Upper lobe of right lung (tissue), 1 donor: ENCODE measurements around the gene AMPH. TPM values are rescaled to one million over a fixed set of nuclear protein-coding genes. Genes with fewer than 3 reads are reported as not detected.
"Not testable (repeated sequence)": the region's sequence is repeated elsewhere in the genome, so short reads cannot be mapped to it uniquely, and the experiment has no call there.

Experiments used
- ATAC-seq: fragments of 200-7000 bp; cut with Tn5 transposase; one replicate; pipeline ENCODE4 v1.9.1; 2020; ENCODE audit warnings: mild to moderate bottlenecking, moderate library complexity
- DNase-seq: peaks from one replicate; pipeline ENCODE4 v3.0.0-alpha.2; 2020
- H3K27ac ChIP-seq: fragments of 200-600 bp; one replicate; pipeline ENCODE4 v1.8.0; 2022
- H3K27me3 ChIP-seq: fragments of 200-600 bp; one replicate; pipeline ENCODE4 v1.8.0; 2022; ENCODE audit warnings: mild to moderate bottlenecking
- H3K36me3 ChIP-seq: fragments of 200-600 bp; one replicate; pipeline ENCODE4 v1.8.0; 2022
- H3K4me1 ChIP-seq: fragments of 200-600 bp; one replicate; pipeline ENCODE4 v1.8.0; 2022
- H3K4me3 ChIP-seq: fragments of 200-600 bp; one replicate; pipeline ENCODE4 v1.8.0; 2022; ENCODE audit warnings: mild to moderate bottlenecking
- H3K9me3 ChIP-seq: fragments of 200-600 bp; one replicate; pipeline ENCODE4 v1.8.0; 2022
- intact Hi-C: fragments of 100-400 bp; cut with DNase I; formaldehyde crosslinking; loops from one replicate; pipeline ENCODE4 v1.11.0; 2022
- total RNA-seq: library from RNA; stranded (reverse); fragmentation: NEBNext Ultra II Directional; extraction: Animal tissue kit (Norgen Biotek cat#: 25700); gene quantifications from one replicate; pipeline ENCODE4 v1.2.1, GENCODE V29; 2021
- TF ChIP-seq, protein P1 (sequence below): fragments of 200-600 bp; IDR thresholded peaks from one replicate; pipeline ENCODE4 v1.8.0; 2022; ENCODE audit warnings: antibody characterized with exemption
- donor health status: DM: no; HTN: yes; CAD: no; lungs with severe emphysema.

The AMPH gene
- total RNA-seq, 1 donor from 2014 or later = 0.58 TPM

- intact Hi-C loops, H3K9me3 ChIP-seq, H3K27ac ChIP-seq, H3K4me3 ChIP-seq, H3K36me3 ChIP-seq, H3K27me3 ChIP-seq: not testable (repeated sequence)
- DNase-seq (peak; percentile 78), ATAC-seq (peak; percentile 67)
- TF ChIP-seq, protein P1, sequence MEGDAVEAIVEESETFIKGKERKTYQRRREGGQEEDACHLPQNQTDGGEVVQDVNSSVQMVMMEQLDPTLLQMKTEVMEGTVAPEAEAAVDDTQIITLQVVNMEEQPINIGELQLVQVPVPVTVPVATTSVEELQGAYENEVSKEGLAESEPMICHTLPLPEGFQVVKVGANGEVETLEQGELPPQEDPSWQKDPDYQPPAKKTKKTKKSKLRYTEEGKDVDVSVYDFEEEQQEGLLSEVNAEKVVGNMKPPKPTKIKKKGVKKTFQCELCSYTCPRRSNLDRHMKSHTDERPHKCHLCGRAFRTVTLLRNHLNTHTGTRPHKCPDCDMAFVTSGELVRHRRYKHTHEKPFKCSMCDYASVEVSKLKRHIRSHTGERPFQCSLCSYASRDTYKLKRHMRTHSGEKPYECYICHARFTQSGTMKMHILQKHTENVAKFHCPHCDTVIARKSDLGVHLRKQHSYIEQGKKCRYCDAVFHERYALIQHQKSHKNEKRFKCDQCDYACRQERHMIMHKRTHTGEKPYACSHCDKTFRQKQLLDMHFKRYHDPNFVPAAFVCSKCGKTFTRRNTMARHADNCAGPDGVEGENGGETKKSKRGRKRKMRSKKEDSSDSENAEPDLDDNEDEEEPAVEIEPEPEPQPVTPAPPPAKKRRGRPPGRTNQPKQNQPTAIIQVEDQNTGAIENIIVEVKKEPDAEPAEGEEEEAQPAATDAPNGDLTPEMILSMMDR = peak; percentile 64
- peaks cover 10% of the 10 kb centered on the region for H3K4me1 ChIP-seq
Observed at GRCh38 chr7:38363379-38363778, 267.8 kb downstream of the AMPH start.

DNA sequence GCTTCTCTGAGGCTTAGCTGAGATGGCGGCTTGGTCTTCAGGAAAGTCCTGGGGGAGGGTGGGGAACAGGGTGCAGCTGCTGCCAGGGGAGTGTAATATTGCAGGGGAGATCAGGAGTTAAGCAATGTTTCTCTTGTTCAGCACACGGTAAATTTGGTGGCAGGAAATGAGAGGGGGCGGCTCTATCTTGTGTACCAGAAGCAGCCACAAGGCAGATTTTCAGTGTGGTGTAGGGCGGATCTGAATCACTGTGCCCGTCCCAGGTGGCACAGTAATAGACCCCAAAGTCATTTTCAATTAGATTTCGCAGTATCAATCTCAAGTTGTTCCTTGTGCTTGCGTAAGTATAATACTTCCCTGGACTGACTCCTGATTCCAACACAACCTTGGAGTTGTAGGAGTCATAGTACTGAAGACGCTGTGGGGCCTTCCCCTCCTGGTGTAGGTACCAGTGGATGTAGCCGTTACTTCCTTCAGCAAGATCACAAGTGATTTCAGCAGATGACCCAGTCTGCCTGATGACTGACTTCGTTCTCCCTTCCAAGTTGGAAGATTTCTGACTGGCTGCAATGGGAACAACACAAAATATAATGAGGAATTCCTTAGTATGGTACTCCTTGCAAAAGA, 268.4 kb downstream of the AMPH start:
- H3K4me3 ChIP-seq, H3K9me3 ChIP-seq, H3K4me1 ChIP-seq, ATAC-seq, DNase-seq, H3K27ac ChIP-seq, intact Hi-C loops, H3K36me3 ChIP-seq, H3K27me3 ChIP-seq: not testable (repeated sequence)

GRCh38 chr7:38360776-38361175, 270.4 kb downstream of the AMPH start:
- intact Hi-C loops = no loop called here
- TF ChIP-seq, protein P1 = no peak
- no peak for ATAC-seq
- H3K36me3 ChIP-seq = no peaks in the 10 kb centered on the region
- no peaks in the 10 kb centered on the region for H3K27me3 ChIP-seq
- peaks cover 3% of the 10 kb centered on the region for H3K4me1 ChIP-seq
- H3K4me3 ChIP-seq = peak overlapping the region; percentile 31
- no peak for DNase-seq
- no peak overlapping the region for H3K27ac ChIP-seq
- H3K9me3 ChIP-seq = no peaks in the 10 kb centered on the region

- peak overlapping the region; percentile 31 for H3K4me3 ChIP-seq
- H3K36me3 ChIP-seq, H3K27me3 ChIP-seq, H3K4me1 ChIP-seq, intact Hi-C loops, H3K9me3 ChIP-seq: not testable (repeated sequence)
- peak; percentile 78 for DNase-seq
- TF ChIP-seq, protein P1 = peak; percentile 52
- peak; percentile 86 for ATAC-seq
- H3K27ac ChIP-seq = peak overlapping the region; percentile 63
Observed at GRCh38 chr7:38359071-38359601, 272.0 kb downstream of the AMPH start.

GRCh38 chr7:38358273-38358831, 272.8 kb downstream of the AMPH start:
- ATAC-seq, H3K9me3 ChIP-seq, DNase-seq, H3K27me3 ChIP-seq, H3K36me3 ChIP-seq, H3K4me1 ChIP-seq, intact Hi-C loops: not testable (repeated sequence)
- Histone ChIP-seq H3K27ac (peak overlapping the region; percentile 63), H3K4me3 (peak overlapping the region; percentile 31)

GRCh38 chr7:38354271-38354851, 276.8 kb downstream of the AMPH start:
- H3K36me3 ChIP-seq, H3K27ac ChIP-seq, H3K27me3 ChIP-seq, H3K4me1 ChIP-seq, H3K9me3 ChIP-seq, intact Hi-C loops, H3K4me3 ChIP-seq: not testable (repeated sequence)
- ATAC-seq = peak; percentile 77
- TF ChIP-seq, protein P1 = peak; percentile 67
- DNase-seq = peak; percentile 81

DNA sequence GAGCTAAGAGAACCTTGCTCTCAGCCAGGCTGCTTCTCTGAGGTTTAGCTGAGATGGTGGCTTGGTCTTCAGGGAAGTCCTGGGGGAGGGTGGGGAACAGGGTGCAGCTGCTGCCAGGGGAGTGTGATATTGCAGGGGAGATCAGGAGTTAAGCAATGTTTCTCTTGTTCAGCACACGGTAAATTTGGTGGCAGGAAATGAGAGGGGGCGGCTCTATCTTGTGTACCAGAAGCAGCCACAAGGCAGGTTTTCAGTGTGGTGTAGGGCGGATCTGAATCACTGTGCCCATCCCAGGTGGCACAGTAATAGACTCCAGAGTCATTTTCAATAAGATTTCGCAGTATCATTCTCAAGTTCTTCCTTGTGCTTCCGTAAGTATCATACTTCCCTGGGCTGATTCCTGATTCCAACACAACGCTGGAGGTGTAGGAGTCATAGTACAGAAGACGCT, 277.7 kb downstream of the AMPH start:
- H3K27ac ChIP-seq, H3K27me3 ChIP-seq, intact Hi-C loops, H3K36me3 ChIP-seq, DNase-seq, H3K4me3 ChIP-seq, ATAC-seq, H3K9me3 ChIP-seq, H3K4me1 ChIP-seq: not testable (repeated sequence)
